HG03469 (cell line): ENCODE measurements around the gene PARK7.
"Not testable (repeated sequence)": the region's sequence is repeated elsewhere in the genome, so short reads cannot be mapped to it uniquely, and the experiment has no call there.

Experiments used
- ATAC-seq: cut with Tn5 transposase; IDR thresholded peaks from one replicate; pipeline ENCODE4 v1.9.1; 2021; ENCODE audit warnings: mild to moderate bottlenecking, moderate library complexity, moderate number of reproducible peaks; ENCODE audit not compliant: unreplicated experiment

PARK7 gene

GRCh38 chr1:7942214-7942921 lies 19.1 kb upstream of the PARK7 start:
- ATAC-seq = no peak

GRCh38 chr1:7943251-7943650 lies 18.3 kb upstream of the PARK7 start:
- no peak for ATAC-seq

- ATAC-seq = no peak
These were observed 12.6 kb upstream of the PARK7 start for GRCh38 chr1:7948960-7949359.

GRCh38 chr1:7952791-7953190 lies 8.7 kb upstream of the PARK7 start:
- ATAC-seq = not testable (repeated sequence)

GRCh38 chr1:7953850-7954609 lies 7.5 kb upstream of the PARK7 start:
- ATAC-seq = peak; percentile 81

GRCh38 chr1:7954683-7955082 lies 6.8 kb upstream of the PARK7 start:
- no peak for ATAC-seq

GRCh38 chr1:7956218-7957032 lies 5.1 kb upstream of the PARK7 start:
- ATAC-seq = no peak

- no peak for ATAC-seq
These were observed 1.3 kb upstream of the PARK7 start for GRCh38 chr1:7960165-7960564.

- ATAC-seq = no peak
These were observed 670 bp upstream of the PARK7 start for GRCh38 chr1:7960867-7961215.

- ATAC-seq = no peak
These were observed 464 bp downstream of the PARK7 start for GRCh38 chr1:7962014-7962335.

- ATAC-seq = no peak
These were observed 1.3 kb downstream of the PARK7 start for GRCh38 chr1:7962636-7963377.

GRCh38 chr1:7963378-7963730 lies 1.8 kb downstream of the PARK7 start:
- ATAC-seq = not testable (repeated sequence)

GRCh38 chr1:7963841-7964240 lies 2.3 kb downstream of the PARK7 start:
- not testable (repeated sequence) for ATAC-seq

- no peak for ATAC-seq
These were observed 3.0 kb downstream of the PARK7 start for GRCh38 chr1:7964476-7964875.

GRCh38 chr1:7967196-7967595 lies 5.7 kb downstream of the PARK7 start:
- ATAC-seq = no peak

GRCh38 chr1:7967651-7968050 lies 6.1 kb downstream of the PARK7 start:
- no peak for ATAC-seq

- no peak for ATAC-seq
These were observed 8.7 kb downstream of the PARK7 start for GRCh38 chr1:7970246-7970645.

- no peak for ATAC-seq
These were observed 9.5 kb downstream of the PARK7 start for GRCh38 chr1:7971024-7971423.

- no peak for ATAC-seq
These were observed 10.8 kb downstream of the PARK7 start for GRCh38 chr1:7972285-7972684.

- ATAC-seq = no peak
These were observed 11.6 kb downstream of the PARK7 start for GRCh38 chr1:7973086-7973485.

- ATAC-seq = no peak
These were observed 13.8 kb downstream of the PARK7 start for GRCh38 chr1:7975212-7975865.
